Peyer's patch (tissue), 4 donors: ENCODE measurements around the gene SPARCL1. TPM values are rescaled to one million over a fixed set of nuclear protein-coding genes. Genes with fewer than 3 reads are reported as not detected.
"Not testable (repeated sequence)": the region's sequence is repeated elsewhere in the genome, so short reads cannot be mapped to it uniquely, and the experiment has no call there.

Source experiments
- DNase-seq, 3 donors: peaks; one replicate each; pipeline ENCODE4 v3.0.0-alpha.2; 2017 to 2019
- H3K27ac ChIP-seq, 4 donors: fragments of 200-600 bp; sonication (generic); one replicate each; pipeline ENCODE4 v1.5.1; 2016 to 2019
- H3K27me3 ChIP-seq, 2 donors: fragments of 200-600 bp; sonication (generic); one replicate each; pipeline ENCODE4 v1.5.1; 2019
- H3K36me3 ChIP-seq, 3 donors: fragments of 200-600 bp; sonication (generic); one replicate each; pipeline ENCODE4 v1.5.1; 2016 to 2019
- H3K4me1 ChIP-seq, 4 donors: fragments of 200-600 bp; sonication (generic); one replicate each; pipeline ENCODE4 v1.5.1; 2016 to 2019
- H3K4me3 ChIP-seq, 4 donors: fragments of 200-600 bp; sonication (generic); 1 replicate in 3 of 4; 2 replicates in 1 of 4; pipeline ENCODE4 v1.5.1; 2016 to 2019; ENCODE audit warnings: mild to moderate bottlenecking in 1 of 4
- H3K9me3 ChIP-seq, 4 donors: fragments of 200-600 bp; sonication (generic); one replicate each; pipeline ENCODE4 v1.5.1; 2016 to 2019; ENCODE audit warnings: mild to moderate bottlenecking in 1 of 4
- POLR2A ChIP-seq, 2 donors: fragments of 450-650 bp; IDR thresholded peaks; one replicate each; pipeline ENCODE4 v1.5.1; 2017; ENCODE audit warnings: antibody characterized with exemption in 2 of 2, mild to moderate bottlenecking in 2 of 2, moderate library complexity in 2 of 2
- total RNA-seq, 4 donors: library from RNA; depleted of rRNA; stranded (reverse); fragments of >200 nt; gene quantifications; one replicate each; pipeline ENCODE4 v1.1.0, GENCODE V29; 2016
- TF ChIP-seq, protein P1 (sequence below), 6 experiments: fragments of 450-650 bp in 4 of 6; fragments of 200-600 bp in 2 of 6; sonication (generic) in 1 of 6; IDR thresholded peaks; one replicate each; pipeline ENCODE4 v1.5.1; 2017 to 2019; ENCODE audit warnings: antibody characterized with exemption in 6 of 6, mild to moderate bottlenecking in 3 of 6, moderate library complexity in 1 of 6

Gene SPARCL1
- total RNA-seq, 4 donors from 2014 or later = 37.1 to 120 (median 117) TPM

DNA sequence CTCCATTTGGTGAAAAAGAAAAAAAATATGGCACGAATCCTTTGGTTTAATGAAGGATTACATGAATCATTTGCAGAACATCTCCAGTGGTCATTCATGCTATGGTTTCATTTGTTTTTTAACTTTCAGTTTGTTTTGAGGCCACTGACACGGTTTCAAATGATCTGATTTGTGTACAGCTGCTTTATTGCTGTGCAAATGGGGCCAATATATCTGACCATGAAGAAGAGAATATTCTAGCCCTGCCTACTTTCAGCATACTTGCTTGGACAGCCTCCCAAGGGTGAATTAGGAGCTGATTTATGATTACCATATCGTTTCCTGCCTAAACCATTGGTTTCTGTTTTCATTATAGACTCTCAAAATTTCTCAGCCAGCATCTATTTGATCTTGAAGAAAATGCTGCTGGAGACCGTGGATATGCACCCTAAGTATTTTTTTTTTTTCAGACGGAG lies 30.7 kb downstream of the SPARCL1 start:
- Histone ChIP-seq H3K4me3 (no peak overlapping the region), H3K27ac (peak overlapping the region in 1 of 4 donors; percentile 67), H3K36me3 (peaks cover 0 to 10% (median 0%) of the 10 kb centered on the region in 3 donors), H3K4me1 (peaks cover 0 to 12% (median 0%) of the 10 kb centered on the region in 4 donors), H3K27me3 (no peaks in the 10 kb centered on the region), H3K9me3 (no peaks in the 10 kb centered on the region)
- no peak for DNase-seq
- TF ChIP-seq POLR2A (IDR thresholded peaks at IDR 0.05) = no peak
- TF ChIP-seq, protein P1, sequence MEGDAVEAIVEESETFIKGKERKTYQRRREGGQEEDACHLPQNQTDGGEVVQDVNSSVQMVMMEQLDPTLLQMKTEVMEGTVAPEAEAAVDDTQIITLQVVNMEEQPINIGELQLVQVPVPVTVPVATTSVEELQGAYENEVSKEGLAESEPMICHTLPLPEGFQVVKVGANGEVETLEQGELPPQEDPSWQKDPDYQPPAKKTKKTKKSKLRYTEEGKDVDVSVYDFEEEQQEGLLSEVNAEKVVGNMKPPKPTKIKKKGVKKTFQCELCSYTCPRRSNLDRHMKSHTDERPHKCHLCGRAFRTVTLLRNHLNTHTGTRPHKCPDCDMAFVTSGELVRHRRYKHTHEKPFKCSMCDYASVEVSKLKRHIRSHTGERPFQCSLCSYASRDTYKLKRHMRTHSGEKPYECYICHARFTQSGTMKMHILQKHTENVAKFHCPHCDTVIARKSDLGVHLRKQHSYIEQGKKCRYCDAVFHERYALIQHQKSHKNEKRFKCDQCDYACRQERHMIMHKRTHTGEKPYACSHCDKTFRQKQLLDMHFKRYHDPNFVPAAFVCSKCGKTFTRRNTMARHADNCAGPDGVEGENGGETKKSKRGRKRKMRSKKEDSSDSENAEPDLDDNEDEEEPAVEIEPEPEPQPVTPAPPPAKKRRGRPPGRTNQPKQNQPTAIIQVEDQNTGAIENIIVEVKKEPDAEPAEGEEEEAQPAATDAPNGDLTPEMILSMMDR (IDR thresholded peaks at IDR 0.05) = no peak

DNA sequence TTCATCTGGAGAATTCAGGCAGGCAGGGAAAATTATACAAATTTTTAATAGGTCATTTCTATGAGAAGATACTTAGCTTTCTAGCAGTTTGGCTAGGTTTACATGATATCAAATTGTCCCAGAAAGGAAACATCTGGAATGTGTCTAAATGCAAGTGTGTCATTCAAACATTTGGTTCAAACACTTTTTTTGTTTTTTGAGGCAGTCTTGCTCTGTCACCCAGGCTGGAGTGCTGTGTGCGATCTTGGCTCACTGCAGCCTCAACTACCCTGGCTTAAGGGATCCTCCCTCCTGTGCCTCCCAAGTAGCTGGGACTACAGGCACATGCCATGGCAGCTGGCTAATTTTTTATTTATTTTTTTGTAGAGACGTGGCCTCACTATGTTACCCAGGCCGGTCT lies 31.6 kb downstream of the SPARCL1 start:
- Histone ChIP-seq H3K4me3 (no peak overlapping the region), H3K36me3 (peaks cover 0 to 10% (median 0%) of the 10 kb centered on the region in 3 donors), H3K27ac (peak overlapping the region in 3 of 4 donors; percentile 5 to 67 (median 11)), H3K27me3 (no peaks in the 10 kb centered on the region), H3K4me1 (peaks cover 0 to 6% (median 0%) of the 10 kb centered on the region in 4 donors), H3K9me3 (no peaks in the 10 kb centered on the region)
- DNase-seq = no peak
- no peak for TF ChIP-seq POLR2A (IDR thresholded peaks at IDR 0.05)
- TF ChIP-seq, protein P1 (IDR thresholded peaks at IDR 0.05) = no peak

DNA sequence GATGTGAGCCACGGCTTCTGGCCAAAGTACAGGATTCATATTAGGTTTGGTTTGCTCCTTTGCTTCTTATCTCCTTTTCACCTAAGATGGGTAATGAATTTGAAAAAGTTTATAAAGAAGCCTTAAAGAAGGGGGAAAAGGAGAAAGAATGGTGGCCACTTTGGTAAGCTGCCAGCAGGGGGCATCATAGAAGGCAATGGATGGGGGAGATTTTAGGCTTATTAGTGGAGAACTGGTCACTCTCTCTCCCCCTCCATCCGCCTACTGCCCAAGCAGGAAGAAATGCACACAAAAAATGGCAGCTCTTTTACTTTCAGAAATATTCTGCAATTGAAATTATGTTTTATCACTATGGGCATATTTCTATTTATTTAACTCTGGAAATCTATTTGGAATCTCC lies 32.0 kb downstream of the SPARCL1 start:
- H3K9me3 ChIP-seq = no peaks in the 10 kb centered on the region
- no peak overlapping the region for H3K4me3 ChIP-seq
- H3K4me1 ChIP-seq = peaks cover 0 to 1% (median 0%) of the 10 kb centered on the region in 4 donors
- no peak overlapping the region for H3K27ac ChIP-seq
- no peaks in the 10 kb centered on the region for H3K27me3 ChIP-seq
- no peak for TF ChIP-seq POLR2A (IDR thresholded peaks at IDR 0.05)
- TF ChIP-seq, protein P1 (IDR thresholded peaks at IDR 0.05) = peak in 4 of 6 experiments; percentile 3 to 20 (median 4)
- H3K36me3 ChIP-seq = peaks cover 0 to 10% (median 0%) of the 10 kb centered on the region in 3 donors
- no peak for DNase-seq

DNA sequence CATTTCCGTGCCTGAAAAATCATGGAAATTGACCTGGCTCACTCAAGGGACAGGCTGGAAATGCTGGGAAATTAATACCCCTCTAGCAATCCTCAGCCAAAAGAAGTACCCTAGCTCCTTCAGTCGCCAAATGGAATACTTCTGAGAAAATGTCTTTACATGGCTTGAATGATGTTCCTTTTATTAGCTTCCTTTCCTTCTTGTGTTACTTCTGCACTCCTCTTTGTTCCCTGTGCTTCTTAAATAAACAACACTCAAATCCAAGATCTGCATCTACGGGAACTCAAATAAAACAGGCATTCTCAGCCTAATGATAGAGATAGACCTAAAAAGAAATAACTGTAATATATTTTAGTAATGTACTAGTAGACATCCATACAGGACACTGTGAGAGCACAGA lies 36.1 kb downstream of the SPARCL1 start:
- Histone ChIP-seq H3K27ac (no peak overlapping the region), H3K36me3 (peaks cover 0 to 32% (median 0%) of the 10 kb centered on the region in 3 donors), H3K4me1 (no peaks in the 10 kb centered on the region), H3K27me3 (no peaks in the 10 kb centered on the region), H3K4me3 (no peak overlapping the region), H3K9me3 (no peaks in the 10 kb centered on the region)
- DNase-seq = no peak
- no peak for TF ChIP-seq POLR2A (IDR thresholded peaks at IDR 0.05)
- TF ChIP-seq, protein P1 (IDR thresholded peaks at IDR 0.05) = no peak

DNA sequence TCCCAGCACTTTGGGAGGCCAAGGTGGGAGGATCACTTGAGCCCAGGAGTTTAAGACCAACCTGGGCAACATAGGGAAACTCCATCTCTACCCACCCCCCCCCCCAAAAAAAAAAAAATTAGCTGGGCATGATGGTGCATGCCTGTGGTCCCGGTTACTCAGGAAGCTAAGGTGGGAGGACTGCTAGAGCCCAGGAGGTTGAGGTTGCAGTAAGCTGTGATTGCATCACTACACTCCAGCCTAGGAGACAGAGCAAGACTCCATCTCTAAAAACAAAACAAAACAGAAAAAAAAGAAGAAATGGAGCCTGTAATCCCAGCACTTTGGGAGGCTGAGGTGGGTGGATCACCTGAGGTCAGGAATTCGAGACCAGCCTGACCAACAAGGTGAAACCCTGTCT lies 37.3 kb downstream of the SPARCL1 start:
- not testable (repeated sequence) for DNase-seq, H3K4me1 ChIP-seq, H3K9me3 ChIP-seq, H3K27ac ChIP-seq, H3K4me3 ChIP-seq, H3K27me3 ChIP-seq
- H3K36me3 ChIP-seq = peaks cover 0 to 35% (median 0%) of the 10 kb centered on the region in 3 donors

DNA sequence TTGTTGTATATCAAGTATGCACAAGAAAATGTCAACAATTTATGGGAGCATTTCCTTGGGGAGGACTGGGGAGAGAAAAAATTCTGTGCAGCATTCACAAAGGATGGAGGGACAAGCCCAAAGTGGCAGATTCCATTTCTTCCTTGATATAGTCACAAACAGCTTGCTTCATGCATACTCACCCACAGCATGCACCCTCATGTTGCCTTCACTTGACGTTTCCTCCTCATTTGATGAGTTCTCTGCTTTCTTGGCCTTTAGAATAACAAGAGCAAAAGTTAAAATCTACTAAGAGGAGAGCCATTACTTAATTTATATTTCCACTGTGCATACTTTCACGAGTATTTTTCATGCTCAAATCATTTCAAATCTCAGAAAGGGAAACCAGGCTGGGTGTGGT lies 37.7 kb downstream of the SPARCL1 start:
- peaks cover 0 to 35% (median 0%) of the 10 kb centered on the region in 3 donors for H3K36me3 ChIP-seq

More for the DNA sequence above, 37.7 kb downstream of the SPARCL1 start:
- TF ChIP-seq, protein P1 (IDR thresholded peaks at IDR 0.05) = no peak
- no peak for TF ChIP-seq POLR2A (IDR thresholded peaks at IDR 0.05)
- Histone ChIP-seq H3K27me3 (no peaks in the 10 kb centered on the region), H3K9me3 (no peaks in the 10 kb centered on the region), H3K4me3 (no peak overlapping the region), H3K27ac (no peak overlapping the region), H3K4me1 (no peaks in the 10 kb centered on the region)
- no peak for DNase-seq
